ENCODE results near the gene GPR137B. TPM values are rescaled to one million over a fixed set of nuclear protein-coding genes. Genes with fewer than 3 reads are reported as not detected.

Gene GPR137B
- total RNA-seq, 4 donors from 2014 or later, result 0.75 to 5.5 (median 5.4) TPM

- no peak for DNase-seq
- H3K9me3 ChIP-seq, result no peaks in the 10 kb centered on the region
- peaks cover 0 to 3% (median 2%) of the 10 kb centered on the region in 3 donors for H3K27me3 ChIP-seq
- in situ Hi-C loops (cut with MboI; ENCODE audit: low sequenced_read_pairs in 4 of 4) (no loop called here), intact Hi-C loops (cut with DNase I; ENCODE audit: low total_unique reads) (no loop called here)
- no peak overlapping the region for H3K27ac ChIP-seq
- H3K36me3 ChIP-seq, result no peaks in the 10 kb centered on the region
- no peak for TF ChIP-seq CTCF (IDR thresholded peaks at IDR 0.05 in 4 of 5, conservative IDR thresholded peaks at IDR 0.05 in 1 of 5)
- no peak for TF ChIP-seq POLR2A (IDR thresholded peaks at IDR 0.05)
- ATAC-seq, result no peak
- no peak overlapping the region for H3K4me3 ChIP-seq
- no peaks in the 10 kb centered on the region for H3K4me1 ChIP-seq
These were observed 8.6 kb downstream of the GPR137B start for GRCh38 chr1:236150986-236151385.

GRCh38 chr1:236151739-236152424 is 9.5 kb downstream of the GPR137B start:
- no peak for DNase-seq
- no peak for TF ChIP-seq POLR2A (IDR thresholded peaks at IDR 0.05)
- TF ChIP-seq CTCF (IDR thresholded peaks at IDR 0.05 in 4 of 5, conservative IDR thresholded peaks at IDR 0.05 in 1 of 5), result no peak
- intact Hi-C loops (cut with DNase I; ENCODE audit: low total_unique reads) (no loop called here), in situ Hi-C loops (cut with MboI; ENCODE audit: low sequenced_read_pairs in 4 of 4) (no loop called here)
- Histone ChIP-seq H3K36me3 (no peaks in the 10 kb centered on the region), H3K9me3 (no peaks in the 10 kb centered on the region), H3K27ac (no peak overlapping the region), H3K4me3 (no peak overlapping the region), H3K4me1 (no peaks in the 10 kb centered on the region), H3K27me3 (no peaks in the 10 kb centered on the region)
- no peak for ATAC-seq

GRCh38 chr1:236154126-236154525 is 11.8 kb downstream of the GPR137B start:
- no peaks in the 10 kb centered on the region for H3K27me3 ChIP-seq
- no peak for TF ChIP-seq POLR2A (IDR thresholded peaks at IDR 0.05)
- TF ChIP-seq CTCF (IDR thresholded peaks at IDR 0.05 in 4 of 5, conservative IDR thresholded peaks at IDR 0.05 in 1 of 5), result no peak
- H3K4me1 ChIP-seq, result no peaks in the 10 kb centered on the region
- no peak overlapping the region for H3K27ac ChIP-seq
- DNase-seq (no peak), ATAC-seq (no peak)
- intact Hi-C loops (cut with DNase I; ENCODE audit: low total_unique reads) (no loop called here), in situ Hi-C loops (cut with MboI; ENCODE audit: low sequenced_read_pairs in 4 of 4) (no loop called here)
- no peak overlapping the region for H3K4me3 ChIP-seq
- H3K36me3 ChIP-seq, result no peaks in the 10 kb centered on the region
- no peaks in the 10 kb centered on the region for H3K9me3 ChIP-seq

GRCh38 chr1:236154671-236155398 is 12.5 kb downstream of the GPR137B start:
- Histone ChIP-seq H3K27ac (no peak overlapping the region), H3K9me3 (no peaks in the 10 kb centered on the region), H3K4me1 (no peaks in the 10 kb centered on the region), H3K27me3 (no peaks in the 10 kb centered on the region), H3K4me3 (no peak overlapping the region), H3K36me3 (no peaks in the 10 kb centered on the region)
- ATAC-seq (no peak), DNase-seq (no peak)
- TF ChIP-seq CTCF (IDR thresholded peaks at IDR 0.05 in 4 of 5, conservative IDR thresholded peaks at IDR 0.05 in 1 of 5), result no peak
- no peak for TF ChIP-seq POLR2A (IDR thresholded peaks at IDR 0.05)
- intact Hi-C loops (cut with DNase I; ENCODE audit: low total_unique reads), result no loop called here
- in situ Hi-C loops (cut with MboI; ENCODE audit: low sequenced_read_pairs in 4 of 4), result no loop called here
